ENCODE data around the gene ZBTB42.

ZBTB42 gene

DNA sequence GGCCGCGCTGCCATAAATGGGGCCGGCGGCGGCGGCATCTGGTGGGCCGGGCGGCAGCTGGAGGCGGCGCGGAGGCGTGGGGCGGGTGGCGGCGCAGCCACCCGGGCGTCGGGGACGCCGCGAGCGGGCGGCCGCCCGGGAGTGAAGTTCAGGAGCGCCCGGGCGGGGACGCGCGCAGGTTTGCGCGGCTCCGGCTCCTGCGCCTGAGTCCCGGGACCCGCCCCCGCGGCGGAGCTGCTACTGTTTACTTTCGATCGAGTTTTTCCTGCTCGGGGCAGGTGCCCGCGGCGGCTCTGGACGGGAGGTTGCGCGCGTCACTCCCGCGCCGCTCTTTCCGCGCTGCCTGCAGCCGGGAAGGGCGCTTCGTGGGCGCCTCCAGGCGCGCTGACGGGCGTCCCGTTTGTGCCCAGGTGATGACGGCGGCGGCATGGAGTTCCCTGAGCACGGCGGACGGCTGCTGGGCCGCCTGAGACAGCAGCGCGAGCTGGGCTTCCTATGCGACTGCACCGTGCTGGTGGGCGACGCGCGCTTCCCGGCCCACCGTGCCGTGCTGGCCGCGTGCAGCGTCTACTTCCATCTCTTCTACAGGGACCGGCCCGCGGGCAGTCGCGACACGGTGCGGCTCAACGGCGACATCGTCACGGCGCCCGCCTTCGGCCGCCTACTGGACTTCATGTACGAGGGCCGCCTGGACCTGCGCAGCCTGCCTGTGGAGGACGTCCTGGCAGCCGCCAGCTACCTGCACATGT, at the start of gene ZBTB42:
Gene ZBTB42, plus strand, starts transcription at position 331 of the 749 bp plus-strand sequence. Its CDS starts 97 bp downstream, at position 428.
- no peak for DNase-seq (ENCODE audit: low spot score)

DNA sequence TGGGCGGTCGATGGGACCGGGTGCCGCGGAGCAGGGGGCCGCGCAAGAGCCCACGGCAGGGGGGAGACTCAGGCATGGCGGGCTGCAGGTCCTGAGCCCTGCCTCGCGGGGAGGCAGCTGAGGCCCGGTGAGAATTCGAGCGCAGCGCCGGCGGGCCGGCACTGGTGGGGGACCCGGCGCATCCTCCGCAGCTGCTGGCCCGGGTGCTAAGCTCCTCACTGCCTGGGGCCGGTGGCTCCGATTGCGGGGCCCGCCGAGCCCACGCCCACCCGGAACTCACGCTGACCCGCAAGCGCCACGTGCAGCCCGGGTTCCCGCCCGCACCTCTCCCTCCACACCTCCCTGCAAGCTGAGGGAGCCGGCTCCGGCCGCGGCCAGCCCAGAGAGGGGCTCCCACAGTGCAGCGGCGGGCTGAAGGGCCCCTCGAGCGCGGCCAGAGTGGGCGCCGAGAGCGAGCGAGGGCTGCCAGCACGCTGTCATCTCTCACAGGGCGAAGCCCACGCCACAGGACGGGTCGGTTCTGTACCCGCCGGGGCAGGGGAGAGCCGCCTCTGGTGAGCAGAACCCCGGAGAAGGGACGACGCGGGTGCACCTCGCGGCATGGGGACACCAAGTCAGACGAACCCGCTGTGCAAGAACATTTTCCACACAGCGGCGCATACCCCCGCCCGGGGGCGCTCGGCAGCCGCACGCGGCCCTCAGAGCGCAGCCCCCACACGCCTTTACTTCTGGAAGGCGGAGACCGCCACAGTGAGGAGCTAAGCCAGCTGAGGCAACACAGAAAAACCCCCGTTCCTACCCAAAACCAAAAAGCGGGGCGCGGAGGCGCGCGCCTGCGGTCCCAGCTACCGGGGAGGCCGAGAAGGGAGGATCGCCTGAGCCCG, 49.1 kb upstream of the ZBTB42 start:
- DNase-seq (ENCODE audit: low spot score): no peak

DNA sequence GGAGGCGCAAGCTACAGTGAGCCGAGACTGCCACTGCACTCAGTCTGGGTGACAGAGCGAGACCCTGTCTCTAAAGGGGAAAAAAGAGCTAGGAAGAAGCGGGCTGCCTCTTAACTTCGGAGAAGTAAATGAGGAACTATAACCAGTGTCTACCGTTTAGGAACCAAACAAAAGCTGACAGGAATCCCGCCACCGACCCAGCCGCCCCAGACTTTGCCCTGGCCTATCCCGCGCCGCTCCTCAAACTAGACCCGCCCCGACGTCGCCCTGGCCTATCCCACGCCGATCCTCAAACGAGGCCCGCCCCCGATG, 48.5 kb upstream of the ZBTB42 start:
- DNase-seq (ENCODE audit: low spot score): no peak

DNA sequence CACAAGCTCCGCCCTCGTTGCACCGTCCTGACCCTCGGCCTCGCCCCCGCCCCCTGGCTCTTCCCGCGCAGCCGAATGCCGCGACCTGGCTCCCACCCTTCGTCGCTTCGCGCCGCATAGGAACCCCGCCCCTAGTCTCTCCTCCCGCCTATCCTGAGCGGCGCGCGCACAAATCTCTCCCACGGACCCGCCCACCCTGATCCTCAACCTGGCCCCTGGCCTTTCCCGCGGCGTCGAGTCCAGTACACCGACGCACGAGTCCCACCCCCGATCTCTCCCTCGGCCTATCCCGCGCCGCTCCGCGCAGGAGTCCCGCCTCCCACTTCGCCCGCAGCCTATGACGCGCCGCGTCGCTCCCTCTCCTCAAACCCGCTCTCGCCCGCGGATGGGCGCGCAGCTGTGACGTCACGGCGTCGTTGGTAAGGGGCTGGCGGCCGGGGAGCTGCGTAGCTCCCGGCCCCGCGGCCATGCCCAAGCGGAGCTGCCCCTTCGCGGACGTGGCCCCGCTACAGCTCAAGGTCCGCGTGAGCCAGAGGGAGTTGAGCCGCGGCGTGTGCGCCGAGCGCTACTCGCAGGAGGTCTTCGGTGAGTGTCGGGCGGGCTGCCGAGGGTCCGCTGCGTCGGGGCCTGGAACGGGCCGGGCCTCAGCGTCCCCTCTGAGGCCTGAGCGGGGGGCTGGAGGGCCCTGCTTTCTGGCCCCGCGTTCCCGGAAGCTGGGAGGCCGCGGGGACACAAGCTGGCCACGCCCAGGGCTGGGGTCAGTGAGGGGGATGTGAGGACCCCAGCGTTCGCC, 48.0 kb upstream of the ZBTB42 start, which contains the start of gene SIVA1:
Gene SIVA1, plus strand, starts transcription at position 413 of the 793 bp plus-strand sequence. Its CDS starts 55 bp downstream, at position 468.
- peak; percentile 100 for DNase-seq (ENCODE audit: low spot score)

DNA sequence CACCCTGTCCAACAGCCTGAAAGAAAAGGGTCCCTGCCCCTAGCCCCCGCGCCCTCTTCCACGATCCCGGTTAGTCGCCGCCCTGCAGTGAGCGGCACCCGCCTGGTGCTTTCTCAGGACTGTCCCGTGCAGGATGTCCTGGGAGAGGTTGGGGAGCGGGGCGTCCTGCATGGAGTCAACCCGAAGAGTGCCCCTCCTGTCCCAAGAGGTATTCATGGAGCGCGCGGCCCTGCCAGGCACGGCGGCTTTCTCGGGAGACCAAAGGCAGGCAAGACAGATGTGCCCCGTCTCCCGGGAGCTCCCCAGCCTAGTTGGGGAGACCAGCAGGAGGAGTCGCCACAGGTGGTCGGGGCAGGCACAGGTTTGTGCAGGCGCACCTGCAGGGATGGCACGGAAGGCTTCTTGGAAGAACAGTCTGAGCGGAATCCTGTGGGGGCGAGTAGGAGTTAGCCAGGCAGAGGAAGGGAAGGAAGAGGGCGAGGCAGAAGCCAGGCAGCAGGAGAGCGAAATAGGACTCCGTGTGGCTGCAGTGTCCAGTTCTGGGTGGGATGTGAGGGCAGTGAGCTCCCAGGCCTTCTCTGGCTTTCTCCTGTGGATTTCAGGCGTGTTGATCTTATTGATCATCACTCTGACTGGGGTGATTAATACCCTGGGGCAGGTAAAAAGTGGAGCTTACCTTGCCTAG, 47.2 kb upstream of the ZBTB42 start:
- no peak for DNase-seq (ENCODE audit: low spot score)

DNA sequence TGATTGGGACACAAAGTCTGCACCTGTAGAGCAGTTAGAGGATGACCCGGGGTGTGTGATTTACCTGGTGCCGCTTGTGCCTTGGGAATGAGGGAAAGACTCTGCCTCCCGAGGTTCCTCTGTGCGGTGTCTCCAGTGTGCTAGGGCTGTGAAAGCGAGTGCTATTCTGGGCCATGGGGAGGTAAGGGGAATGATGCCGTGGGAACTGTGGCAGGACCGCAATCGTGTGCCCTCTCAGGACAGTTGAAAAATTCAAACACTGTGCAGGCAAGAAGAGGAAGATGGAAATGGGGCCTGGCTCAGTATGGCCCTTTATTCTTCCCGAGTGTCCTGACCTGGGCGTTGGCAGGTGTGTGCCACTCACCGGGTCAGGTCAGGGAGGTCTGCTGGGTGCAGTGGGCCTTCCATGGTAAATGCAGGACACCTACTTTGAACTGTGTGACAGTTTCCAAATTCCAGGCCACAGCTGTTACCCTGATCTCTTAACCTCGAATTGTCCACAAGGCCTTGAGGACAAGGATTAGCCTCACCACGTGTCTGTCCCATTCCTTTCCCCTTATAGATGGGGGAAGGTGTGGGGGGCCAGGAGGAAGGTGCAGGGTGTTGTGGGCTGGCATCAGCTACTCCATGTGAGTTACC, 46.6 kb upstream of the ZBTB42 start:
- DNase-seq (ENCODE audit: low spot score): no peak

DNA sequence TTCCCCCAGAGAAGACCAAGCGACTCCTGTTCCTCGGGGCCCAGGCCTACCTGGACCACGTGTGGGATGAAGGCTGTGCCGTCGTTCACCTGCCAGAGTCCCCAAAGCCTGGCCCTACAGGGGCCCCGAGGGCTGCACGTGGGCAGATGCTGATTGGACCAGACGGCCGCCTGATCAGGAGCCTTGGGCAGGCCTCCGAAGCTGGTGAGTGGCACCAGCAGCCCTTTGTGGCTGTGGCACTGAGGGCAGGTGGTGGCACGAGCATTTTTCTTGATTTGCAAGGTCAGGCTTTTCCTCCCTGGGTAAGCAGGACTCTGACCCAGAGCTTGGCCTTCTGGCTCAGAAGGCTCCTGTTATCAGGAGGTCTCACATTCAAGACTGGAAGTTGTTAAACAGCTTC, 45.3 kb upstream of the ZBTB42 start:
- DNase-seq (ENCODE audit: low spot score): no peak

DNA sequence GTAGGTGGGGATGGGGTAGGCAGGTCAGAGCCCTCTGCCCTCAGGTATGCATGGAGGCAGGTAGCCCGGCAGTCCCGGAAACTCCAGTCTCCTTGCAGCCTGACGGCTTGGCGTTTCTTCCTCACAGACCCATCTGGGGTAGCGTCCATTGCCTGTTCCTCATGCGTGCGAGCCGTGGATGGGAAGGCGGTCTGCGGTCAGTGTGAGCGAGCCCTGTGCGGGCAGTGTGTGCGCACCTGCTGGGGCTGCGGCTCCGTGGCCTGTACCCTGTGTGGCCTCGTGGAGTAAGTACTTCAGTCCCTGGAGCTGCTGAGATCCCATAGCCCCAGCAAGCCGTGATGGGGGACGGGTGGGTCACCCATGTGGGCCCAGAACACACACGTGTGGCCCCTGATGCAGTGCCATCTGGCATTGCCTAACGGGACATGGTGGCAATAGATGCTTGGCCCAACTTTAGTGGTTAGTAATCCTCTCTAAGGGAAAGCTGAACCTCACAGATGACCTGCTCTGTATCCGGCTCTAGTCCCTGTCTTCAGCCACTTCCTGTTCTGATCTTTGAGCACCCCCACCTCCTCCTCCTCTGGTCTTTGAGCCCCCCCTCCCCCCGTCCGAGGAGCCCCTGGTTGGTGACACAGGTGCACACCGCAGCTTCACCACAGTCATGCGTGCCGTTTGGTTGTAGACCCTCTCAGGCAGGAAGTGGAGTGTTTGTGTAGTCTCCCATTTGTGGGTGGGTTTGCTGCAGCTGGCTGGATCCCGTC, 44.2 kb upstream of the ZBTB42 start:
- DNase-seq (ENCODE audit: low spot score): no peak

DNA sequence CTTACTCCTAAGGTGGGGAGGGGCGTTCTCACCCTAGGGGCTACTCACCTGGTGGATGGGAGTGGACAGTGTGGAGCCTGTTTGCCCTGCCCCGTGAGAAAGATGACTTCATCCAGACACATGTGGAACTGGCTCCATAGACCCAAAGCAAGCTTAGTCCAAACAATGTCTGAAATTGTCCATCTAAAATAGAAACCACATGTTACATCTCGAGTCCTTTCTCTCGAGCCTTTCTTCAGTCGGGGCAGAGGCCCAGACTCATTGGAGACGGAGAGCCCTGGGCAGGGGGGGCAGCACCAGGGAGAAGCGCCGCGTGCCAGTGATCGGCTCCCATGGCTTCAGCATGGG, 43.7 kb upstream of the ZBTB42 start:
- DNase-seq (ENCODE audit: low spot score): no peak

DNA sequence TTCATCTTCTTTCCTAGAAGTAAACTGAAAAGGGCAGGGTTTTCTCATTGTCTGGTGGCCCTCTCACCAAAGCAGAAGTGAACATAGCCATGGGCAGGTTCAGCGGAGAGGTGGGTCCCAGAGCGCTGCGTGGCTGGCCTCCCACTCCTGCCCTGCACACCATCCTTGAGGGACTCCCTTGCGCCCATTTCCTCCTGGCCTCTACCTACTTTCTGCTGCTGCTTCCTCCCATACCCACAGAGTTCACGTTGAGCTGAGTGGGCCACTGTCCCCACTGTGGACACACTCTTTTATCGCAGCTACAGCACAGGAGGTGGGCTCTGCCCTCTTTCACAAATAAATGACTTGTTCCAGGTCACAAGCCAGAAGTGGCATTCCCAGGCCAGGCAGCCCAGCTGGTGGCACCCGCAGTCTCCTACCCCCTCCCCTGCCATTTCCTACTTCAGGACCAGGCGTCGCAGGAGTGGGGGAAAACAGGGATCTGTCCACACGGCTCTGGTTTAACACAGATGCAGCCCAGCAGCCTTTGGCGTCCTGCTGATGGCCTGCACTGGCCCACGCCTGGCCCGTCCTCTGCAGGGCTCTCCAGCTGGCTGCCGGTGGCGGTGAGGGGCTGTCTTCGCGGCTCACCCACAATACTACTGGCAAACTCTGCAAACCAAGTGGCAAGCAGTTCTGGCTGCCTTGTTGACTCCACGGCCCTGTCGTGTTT, 43.1 kb upstream of the ZBTB42 start:
- no peak for DNase-seq (ENCODE audit: low spot score)

DNA sequence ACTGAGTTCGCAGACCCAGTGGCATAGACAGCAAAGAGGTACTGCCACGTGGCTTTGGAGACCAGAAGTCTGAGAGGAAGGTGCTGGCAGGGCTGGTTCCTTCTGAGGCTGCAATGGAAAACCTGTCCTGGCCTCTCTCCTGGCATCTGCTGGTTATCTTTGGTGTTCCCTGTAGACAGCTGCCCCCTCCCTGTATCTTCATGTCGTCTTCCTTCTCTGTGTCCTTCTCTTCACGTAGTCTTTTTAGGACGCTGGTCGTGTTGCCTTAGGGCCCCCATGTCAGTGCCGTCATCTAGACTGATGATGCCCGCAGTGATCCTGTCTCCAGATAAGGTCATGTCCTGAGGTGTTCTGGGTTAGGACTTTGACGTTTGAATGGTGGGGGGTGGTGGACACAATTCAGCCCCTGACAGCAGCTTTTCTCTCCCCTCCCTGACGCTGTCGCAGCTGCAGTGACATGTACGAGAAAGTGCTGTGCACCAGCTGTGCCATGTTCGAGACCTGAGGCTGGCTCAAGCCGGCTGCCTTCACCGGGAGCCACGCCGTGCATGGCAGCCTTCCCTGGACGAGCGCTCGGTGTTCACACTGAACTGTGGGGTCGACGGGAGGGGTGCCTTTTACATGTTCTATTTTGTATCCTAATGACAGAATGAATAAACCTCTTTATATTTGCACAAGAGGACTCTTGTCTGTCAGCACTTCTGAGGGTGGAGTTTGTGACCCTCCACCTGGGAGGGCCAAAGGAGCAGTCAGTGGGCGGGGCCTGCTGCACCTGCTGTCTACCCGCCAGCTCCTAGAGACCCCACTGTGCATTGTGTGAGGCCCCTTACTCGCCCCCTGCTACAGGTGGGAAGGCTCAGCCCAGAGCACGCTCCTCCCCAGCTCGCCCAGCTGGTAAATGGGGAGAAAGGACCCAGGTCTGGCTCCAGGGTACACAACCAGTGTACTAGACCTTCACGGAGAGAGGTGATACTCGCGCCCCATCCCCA, 41.6 kb upstream of the ZBTB42 start:
- no peak for DNase-seq (ENCODE audit: low spot score)

DNA sequence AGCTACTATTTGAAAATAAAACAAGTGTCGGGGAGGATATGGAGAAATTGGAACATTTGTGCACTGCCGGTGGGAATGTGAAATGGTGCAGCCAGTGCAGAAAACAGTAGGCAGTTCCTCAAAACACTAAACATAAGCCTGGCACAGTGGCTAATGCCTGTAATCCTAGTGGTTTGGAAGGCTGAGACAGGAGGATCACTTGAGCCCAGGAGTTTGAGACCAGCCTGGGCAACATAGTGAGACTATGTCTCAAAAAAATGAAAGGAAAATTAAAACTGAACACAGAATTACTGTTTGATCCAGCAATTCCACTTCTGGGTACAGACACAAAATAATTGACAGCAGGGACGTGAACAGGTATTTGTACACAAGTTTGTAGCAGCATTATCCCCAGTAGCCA, 35.4 kb upstream of the ZBTB42 start:
- DNase-seq (ENCODE audit: low spot score): no peak

DNA sequence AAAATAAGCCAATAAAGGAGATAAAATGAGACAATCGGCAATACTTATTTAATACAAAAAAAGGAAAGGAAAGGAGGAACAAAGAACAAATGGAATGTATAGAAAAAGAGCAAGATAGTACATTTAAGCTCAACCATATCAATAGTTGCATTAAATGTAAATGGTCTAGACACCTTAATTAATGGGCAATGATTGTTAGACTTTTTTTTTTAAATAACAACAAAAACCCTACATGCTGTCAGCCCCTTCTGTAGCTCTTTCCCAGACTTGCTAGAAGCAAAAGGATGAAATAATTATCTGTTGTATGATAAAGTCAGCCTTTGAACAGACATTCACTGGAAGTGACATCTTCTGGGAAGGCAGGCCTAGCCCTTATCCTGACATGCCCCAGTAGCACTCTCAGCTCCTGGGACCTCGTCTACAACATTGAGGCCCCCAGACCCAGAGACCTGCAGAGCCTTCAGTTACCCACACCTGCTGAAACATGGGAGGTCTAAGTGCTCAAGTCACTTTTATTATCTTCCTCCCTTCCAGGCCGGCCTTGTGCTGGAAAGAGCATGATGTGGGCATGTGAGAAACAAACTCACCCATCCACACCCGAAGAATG, 34.5 kb upstream of the ZBTB42 start:
- no peak for DNase-seq (ENCODE audit: low spot score)

DNA sequence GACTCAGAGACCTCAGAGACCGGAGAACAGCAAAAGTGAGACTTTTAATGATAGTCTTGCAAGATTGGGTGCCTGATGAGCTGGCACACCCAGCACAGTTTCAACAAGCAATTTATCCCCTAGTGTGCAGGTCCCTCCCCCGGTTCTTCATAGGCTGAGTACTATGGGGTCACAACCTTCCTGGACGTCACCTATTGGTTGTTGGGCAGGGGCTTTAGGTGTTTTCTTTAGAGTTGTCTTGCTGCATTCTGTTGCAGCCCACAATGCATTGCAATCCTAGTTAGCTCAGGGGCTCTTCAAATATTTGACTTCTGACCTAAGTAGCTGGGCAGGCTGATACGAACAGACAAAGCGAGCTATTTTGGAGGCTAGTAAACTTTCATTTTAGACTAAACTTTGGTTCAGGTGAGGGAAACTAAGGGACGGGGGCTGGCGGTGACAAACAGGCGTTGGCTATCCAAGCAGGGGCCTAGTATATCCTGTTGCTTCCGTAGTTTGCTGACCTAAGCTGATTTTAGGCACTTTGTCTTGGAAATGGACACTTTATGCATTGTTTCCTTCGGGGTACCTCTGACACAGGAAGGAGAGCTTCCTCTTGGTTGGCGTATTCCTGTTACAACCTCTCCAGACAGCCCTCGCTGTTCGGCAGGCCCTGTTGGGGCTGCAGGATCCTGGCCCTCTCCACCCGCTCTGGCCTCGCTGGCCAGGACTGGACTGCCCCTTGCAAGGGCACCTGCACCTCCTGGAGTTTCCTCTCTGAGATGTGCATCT, 33.9 kb upstream of the ZBTB42 start:
- no peak for DNase-seq (ENCODE audit: low spot score)

DNA sequence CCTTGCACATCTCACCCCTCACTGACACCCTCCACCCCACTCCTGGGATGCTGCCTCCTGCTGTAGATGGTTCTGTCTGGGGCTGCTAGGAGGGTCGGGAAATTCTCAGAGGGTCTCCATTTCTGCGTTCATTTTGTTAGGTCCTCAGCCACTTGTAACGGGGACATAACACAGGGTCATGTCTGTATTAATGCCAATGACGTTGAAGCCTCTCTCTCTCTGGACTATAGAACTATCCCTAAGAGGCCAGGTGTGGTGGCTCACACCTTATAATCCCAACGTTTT, 33.3 kb upstream of the ZBTB42 start:
- no peak for DNase-seq (ENCODE audit: low spot score)

DNA sequence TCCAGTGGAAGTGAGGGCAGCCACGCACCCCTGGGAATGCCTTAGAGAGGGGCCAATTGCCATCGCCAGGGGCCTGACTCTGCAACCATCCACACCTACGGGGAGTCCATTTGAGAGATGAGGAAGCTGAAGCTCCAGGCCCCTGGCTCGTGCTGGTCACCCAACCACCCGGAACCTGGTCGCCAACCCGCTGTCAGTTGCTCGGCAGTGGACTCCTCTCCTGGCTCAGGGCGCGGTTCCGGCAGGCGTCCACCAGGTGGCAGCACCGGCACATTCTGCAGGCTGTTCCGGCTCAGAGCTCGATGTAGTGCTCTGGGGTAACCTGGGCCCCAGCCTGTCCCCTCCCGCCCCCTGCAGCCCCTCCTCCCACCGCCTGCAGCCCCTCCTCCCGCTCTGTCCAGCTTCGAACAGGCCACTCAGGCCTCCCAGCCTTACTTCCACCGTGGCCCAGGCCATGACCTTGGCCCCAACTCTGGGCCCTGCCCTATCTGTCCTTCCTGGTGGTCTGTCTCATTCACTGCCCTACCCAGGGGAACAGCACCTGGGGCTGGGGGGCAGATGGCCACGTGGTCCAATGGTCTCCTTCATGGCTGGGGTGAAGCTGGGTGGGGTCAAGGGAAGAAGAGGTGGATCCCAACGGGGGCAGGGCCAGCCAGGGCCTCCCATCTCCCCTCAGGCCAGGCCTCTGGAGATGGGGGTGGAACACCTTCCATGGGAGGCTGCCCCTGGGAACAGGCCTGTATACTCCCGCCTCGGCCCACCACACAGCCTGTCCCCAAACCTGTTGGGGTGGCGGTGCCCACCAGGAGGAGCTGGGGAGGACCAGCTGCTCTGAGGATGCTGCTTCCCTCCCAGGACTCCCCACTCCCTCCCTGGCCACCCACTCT, 32.2 kb upstream of the ZBTB42 start:
- peak; percentile 92 for DNase-seq (ENCODE audit: low spot score)
